22Rv1 (cell line): ENCODE data around the gene CYTH1.

Experiments used
- H3K27ac ChIP-seq: fragments of 450-650 bp; 2 replicates; pipeline ENCODE4 v1.5.1; 2017
- CTCF ChIP-seq: fragments of 450-650 bp; IDR thresholded peaks from 2 replicates; pipeline ENCODE4 v1.5.1; 2017; ENCODE audit warnings: mild to moderate bottlenecking
- ZFX ChIP-seq: fragments of 450-650 bp; IDR thresholded peaks from 2 replicates; pipeline ENCODE4 v1.6.1; 2017; ENCODE audit warnings: antibody characterized with exemption, borderline replicate concordance

The CYTH1 gene

GRCh38 chr17:78781893-78782304 is at the start of gene CYTH1:
Gene CYTH1 (minus strand): TSS chr17:78782273. CDS start chr17:78782223, 50 bp downstream.
- peak within 1 kb of the TSS; percentile 78 for H3K27ac ChIP-seq
- TF ChIP-seq CTCF (no peak), ZFX (no peak)

GRCh38 chr17:78829477-78829876 is 47.4 kb upstream of the CYTH1 start:
- no peak overlapping the region for H3K27ac ChIP-seq
- TF ChIP-seq ZFX, result no peak
- no peak for TF ChIP-seq CTCF

GRCh38 chr17:78828470-78829185 is 46.6 kb upstream of the CYTH1 start:
- no peak for TF ChIP-seq ZFX
- TF ChIP-seq CTCF, result no peak; the same call in 1 of the 2 replicates
- no peak overlapping the region for H3K27ac ChIP-seq

GRCh38 chr17:78826836-78827509 is 44.9 kb upstream of the CYTH1 start:
- no peak overlapping the region for H3K27ac ChIP-seq
- TF ChIP-seq ZFX, result no peak

- no peak overlapping the region for H3K27ac ChIP-seq
- TF ChIP-seq CTCF (no peak), ZFX (no peak)
These were observed 44.3 kb upstream of the CYTH1 start for GRCh38 chr17:78826421-78826820.

GRCh38 chr17:78825696-78826095 is 43.6 kb upstream of the CYTH1 start:
- TF ChIP-seq ZFX (no peak), CTCF (no peak)
- H3K27ac ChIP-seq, result no peak overlapping the region

GRCh38 chr17:78824240-78824639 is 42.2 kb upstream of the CYTH1 start:
- TF ChIP-seq CTCF, result no peak
- TF ChIP-seq ZFX, result no peak
- no peak overlapping the region for H3K27ac ChIP-seq
